Activated CD4-positive, alpha-beta memory T cell treated with anti-CD3 and anti-CD28 coated beads, Interleukin-2, amount 10 ng/mL, durations not matched to agents 7 days and 5 days (primary cell): ENCODE results near the gene SHISA6. TPM values are rescaled to one million over a fixed set of nuclear protein-coding genes. Genes with fewer than 3 reads are reported as not detected.
A peak's percentile ranks its signal among the peaks of the same experiment; 100 is the strongest.

Source experiments
- CTCF ChIA-PET: fragments of 350-600 bp; sonication (Branson Sonifier 250); formaldehyde crosslinking; loops from one replicate; lab custom pipeline; 2021; ENCODE audit warnings: antibody characterized with exemption, inconsistent platforms; lab: Charles Lee
- POLR2A ChIA-PET: fragments of 350-600 bp; sonication (Branson Sonifier 250); formaldehyde crosslinking; loops from one replicate; lab custom pipeline; 2021; ENCODE audit warnings: antibody characterized with exemption; lab: Charles Lee
- DNase-seq: peaks from one replicate; pipeline ENCODE4 v3.0.0-alpha.2; 2020
- H3K27ac Mint-ChIP-seq: one replicate; pipeline ENCODE4 v1.8.0; 2021; ENCODE audit warnings: mild to moderate bottlenecking, mixed read lengths
- H3K27me3 Mint-ChIP-seq: one replicate; pipeline ENCODE4 v1.8.0; 2021; ENCODE audit warnings: mixed read lengths
- H3K36me3 Mint-ChIP-seq: one replicate; pipeline ENCODE4 v1.8.0; 2021; ENCODE audit warnings: low read depth, mixed read lengths
- H3K4me1 Mint-ChIP-seq: one replicate; pipeline ENCODE4 v1.8.0; 2021; ENCODE audit warnings: mixed read lengths
- H3K4me3 Mint-ChIP-seq: one replicate; pipeline ENCODE4 v1.8.0; 2021; ENCODE audit warnings: mild to moderate bottlenecking, mixed read lengths
- H3K9me3 Mint-ChIP-seq: one replicate; pipeline ENCODE4 v1.8.0; 2021; ENCODE audit warnings: mixed read lengths
- total RNA-seq, 2 experiments: library from RNA; stranded (reverse); gene quantifications; one replicate each; pipeline ENCODE4 v1.2.3, GENCODE V29; 2021

The SHISA6 gene
- total RNA-seq, 2 experiments from 2014 or later, result not detected

GRCh38 chr17:11242411-11242810, 1.4 kb downstream of the SHISA6 start:
- peaks cover 4% of the 10 kb centered on the region for H3K36me3 Mint-ChIP-seq
- CTCF ChIA-PET, result no interaction called here
- H3K4me1 Mint-ChIP-seq, result no peaks in the 10 kb centered on the region
- DNase-seq, result no peak
- H3K27me3 Mint-ChIP-seq, result peaks cover 21% of the 10 kb centered on the region
- POLR2A ChIA-PET, result no interaction called here
- H3K9me3 Mint-ChIP-seq, result peaks cover 3% of the 10 kb centered on the region
- H3K4me3 Mint-ChIP-seq, result no peak overlapping the region
- H3K27ac Mint-ChIP-seq, result peak overlapping the region; percentile 44

- peaks cover 4% of the 10 kb centered on the region for H3K36me3 Mint-ChIP-seq
- H3K4me3 Mint-ChIP-seq, result no peak overlapping the region
- CTCF ChIA-PET, result no interaction called here
- peaks cover 12% of the 10 kb centered on the region for H3K27me3 Mint-ChIP-seq
- H3K27ac Mint-ChIP-seq, result no peak overlapping the region
- DNase-seq, result no peak
- H3K9me3 Mint-ChIP-seq, result peaks cover 8% of the 10 kb centered on the region
- no peaks in the 10 kb centered on the region for H3K4me1 Mint-ChIP-seq
- POLR2A ChIA-PET, result no interaction called here
Measured at GRCh38 chr17:11244776-11245175, 3.8 kb downstream of the SHISA6 start.

- POLR2A ChIA-PET, result no interaction called here
Measured at GRCh38 chr17:11245187-11245586, 4.2 kb downstream of the SHISA6 start.

GRCh38 chr17:11245791-11246190, 4.8 kb downstream of the SHISA6 start:
- no peak for DNase-seq
- Mint-ChIP-seq H3K9me3 (peaks cover 10% of the 10 kb centered on the region), H3K4me3 (no peak overlapping the region), H3K4me1 (no peaks in the 10 kb centered on the region), H3K27ac (no peak overlapping the region), H3K36me3 (peaks cover 4% of the 10 kb centered on the region), H3K27me3 (peaks cover 10% of the 10 kb centered on the region)
- ChIA-PET CTCF (no interaction called here), POLR2A (no interaction called here)

More at GRCh38 chr17:11245187-11245586, 4.2 kb downstream of the SHISA6 start:
- Mint-ChIP-seq H3K27me3 (peaks cover 10% of the 10 kb centered on the region), H3K9me3 (peaks cover 10% of the 10 kb centered on the region), H3K4me1 (no peaks in the 10 kb centered on the region), H3K27ac (no peak overlapping the region), H3K4me3 (no peak overlapping the region), H3K36me3 (peaks cover 4% of the 10 kb centered on the region)
- DNase-seq, result no peak
- CTCF ChIA-PET, result no interaction called here

- no peak overlapping the region for H3K4me3 Mint-ChIP-seq
- no peaks in the 10 kb centered on the region for H3K36me3 Mint-ChIP-seq
- no peak overlapping the region for H3K27ac Mint-ChIP-seq
- CTCF ChIA-PET, result no interaction called here
- H3K9me3 Mint-ChIP-seq, result peaks cover 17% of the 10 kb centered on the region
- POLR2A ChIA-PET, result no interaction called here
- H3K27me3 Mint-ChIP-seq, result no peaks in the 10 kb centered on the region
- H3K4me1 Mint-ChIP-seq, result no peaks in the 10 kb centered on the region
- DNase-seq, result no peak
Measured at GRCh38 chr17:11250161-11250560, 9.1 kb downstream of the SHISA6 start.

- no peak for DNase-seq
- ChIA-PET POLR2A (no interaction called here), CTCF (no interaction called here)
- Mint-ChIP-seq H3K4me1 (no peaks in the 10 kb centered on the region), H3K36me3 (no peaks in the 10 kb centered on the region), H3K27me3 (no peaks in the 10 kb centered on the region), H3K27ac (no peak overlapping the region), H3K4me3 (no peak overlapping the region), H3K9me3 (peaks cover 19% of the 10 kb centered on the region)
Measured at GRCh38 chr17:11251561-11252107, 10.6 kb downstream of the SHISA6 start.

- H3K4me1 Mint-ChIP-seq, result no peaks in the 10 kb centered on the region
- CTCF ChIA-PET, result no interaction called here
- H3K4me3 Mint-ChIP-seq, result no peak overlapping the region
- POLR2A ChIA-PET, result no interaction called here
- H3K27ac Mint-ChIP-seq, result no peak overlapping the region
- no peaks in the 10 kb centered on the region for H3K27me3 Mint-ChIP-seq
- H3K9me3 Mint-ChIP-seq, result peaks cover 16% of the 10 kb centered on the region
- H3K36me3 Mint-ChIP-seq, result no peaks in the 10 kb centered on the region
- no peak for DNase-seq
Measured at GRCh38 chr17:11252146-11252545, 11.1 kb downstream of the SHISA6 start.

- Mint-ChIP-seq H3K4me1 (no peaks in the 10 kb centered on the region), H3K27me3 (no peaks in the 10 kb centered on the region), H3K9me3 (peaks cover 11% of the 10 kb centered on the region), H3K36me3 (no peaks in the 10 kb centered on the region), H3K27ac (no peak overlapping the region), H3K4me3 (no peak overlapping the region)
- POLR2A ChIA-PET, result no interaction called here
- CTCF ChIA-PET, result no interaction called here
- DNase-seq, result no peak
Measured at GRCh38 chr17:11256877-11257276, 15.9 kb downstream of the SHISA6 start.

GRCh38 chr17:11264183-11264871, 23.3 kb downstream of the SHISA6 start:
- DNase-seq, result no peak
- ChIA-PET CTCF (no interaction called here), POLR2A (no interaction called here)
- Mint-ChIP-seq H3K27me3 (no peaks in the 10 kb centered on the region), H3K27ac (no peak overlapping the region), H3K9me3 (peaks cover 22% of the 10 kb centered on the region), H3K36me3 (no peaks in the 10 kb centered on the region), H3K4me3 (no peak overlapping the region), H3K4me1 (no peaks in the 10 kb centered on the region)

GRCh38 chr17:11267999-11268575, 27.1 kb downstream of the SHISA6 start:
- POLR2A ChIA-PET, result no interaction called here
- Mint-ChIP-seq H3K4me3 (no peak overlapping the region), H3K36me3 (no peaks in the 10 kb centered on the region), H3K4me1 (no peaks in the 10 kb centered on the region), H3K27ac (no peak overlapping the region), H3K27me3 (no peaks in the 10 kb centered on the region), H3K9me3 (peaks cover 28% of the 10 kb centered on the region)
- DNase-seq, result no peak
- CTCF ChIA-PET, result no interaction called here

GRCh38 chr17:11269210-11269609, 28.2 kb downstream of the SHISA6 start:
- Mint-ChIP-seq H3K36me3 (no peaks in the 10 kb centered on the region), H3K4me1 (no peaks in the 10 kb centered on the region), H3K27ac (no peak overlapping the region), H3K4me3 (no peak overlapping the region), H3K9me3 (peaks cover 19% of the 10 kb centered on the region), H3K27me3 (no peaks in the 10 kb centered on the region)
- CTCF ChIA-PET, result no interaction called here
- DNase-seq, result no peak
- POLR2A ChIA-PET, result no interaction called here

- Mint-ChIP-seq H3K9me3 (peaks cover 13% of the 10 kb centered on the region), H3K4me3 (no peak overlapping the region), H3K4me1 (no peaks in the 10 kb centered on the region), H3K36me3 (no peaks in the 10 kb centered on the region), H3K27ac (no peak overlapping the region), H3K27me3 (no peaks in the 10 kb centered on the region)
- no peak for DNase-seq
- CTCF ChIA-PET, result no interaction called here
- POLR2A ChIA-PET, result no interaction called here
Measured at GRCh38 chr17:11272191-11272590, 31.2 kb downstream of the SHISA6 start.

GRCh38 chr17:11273596-11273995, 32.6 kb downstream of the SHISA6 start:
- ChIA-PET POLR2A (no interaction called here), CTCF (no interaction called here)
- Mint-ChIP-seq H3K27ac (no peak overlapping the region), H3K9me3 (peaks cover 18% of the 10 kb centered on the region), H3K27me3 (no peaks in the 10 kb centered on the region), H3K36me3 (no peaks in the 10 kb centered on the region), H3K4me1 (no peaks in the 10 kb centered on the region), H3K4me3 (no peak overlapping the region)
- no peak for DNase-seq

- Mint-ChIP-seq H3K4me3 (no peak overlapping the region), H3K36me3 (no peaks in the 10 kb centered on the region), H3K27ac (no peak overlapping the region), H3K9me3 (peaks cover 18% of the 10 kb centered on the region), H3K27me3 (no peaks in the 10 kb centered on the region), H3K4me1 (no peaks in the 10 kb centered on the region)
- POLR2A ChIA-PET, result no interaction called here
- no peak for DNase-seq
- CTCF ChIA-PET, result no interaction called here
Measured at GRCh38 chr17:11274106-11274505, 33.1 kb downstream of the SHISA6 start.
